Smooth muscle cell (in vitro differentiated cells): ENCODE measurements around the gene MACROD2. TPM values are rescaled to one million over a fixed set of nuclear protein-coding genes. Genes with fewer than 3 reads are reported as not detected.

Experiments
- DNase-seq: peaks from one replicate; lab custom pipeline; 2025; ENCODE audit not compliant: unreplicated experiment; lab: John Stamatoyannopoulos, UW
- H2AFZ ChIP-seq: fragments of 200-600 bp; sonication (generic); 2 replicates; pipeline ENCODE4 v1.6.0; 2016; ENCODE audit warnings: antibody characterized with exemption, low read depth, mild to moderate bottlenecking
- H3F3A ChIP-seq: fragments of 200-600 bp; sonication (generic); 2 replicates; pipeline ENCODE4 v1.6.0; 2017; ENCODE audit warnings: antibody characterized with exemption, low read depth
- H3K27ac ChIP-seq: fragments of 200-600 bp; sonication (generic); 2 replicates; pipeline ENCODE4 v1.5.1; 2016; ENCODE audit warnings: low read depth, mild to moderate bottlenecking
- H3K27me3 ChIP-seq: fragments of 200-600 bp; sonication (generic); 2 replicates; pipeline ENCODE4 v1.6.1; 2016; ENCODE audit warnings: low read depth, mild to moderate bottlenecking
- H3K36me3 ChIP-seq: fragments of 200-600 bp; sonication (generic); 2 replicates; pipeline ENCODE4 v1.5.1; 2016; ENCODE audit warnings: low read depth
- H3K4me1 ChIP-seq: fragments of 200-600 bp; sonication (generic); 2 replicates; pipeline ENCODE4 v1.5.1; 2016; ENCODE audit warnings: low read depth
- H3K4me2 ChIP-seq: fragments of 200-600 bp; sonication (generic); 2 replicates; pipeline ENCODE4 v1.6.0; 2016; ENCODE audit warnings: mild to moderate bottlenecking
- H3K4me3 ChIP-seq: fragments of 200-600 bp; sonication (generic); 2 replicates; pipeline ENCODE4 v1.5.1; 2016; ENCODE audit warnings: mild to moderate bottlenecking
- H3K79me2 ChIP-seq: fragments of 200-600 bp; sonication (generic); 2 replicates; pipeline ENCODE4 v1.6.0; 2016; ENCODE audit warnings: low read depth, mild to moderate bottlenecking
- H3K9ac ChIP-seq: fragments of 200-600 bp; sonication (generic); 2 replicates; pipeline ENCODE4 v1.6.0; 2016; ENCODE audit warnings: low read depth
- H3K9me3 ChIP-seq: fragments of 200-600 bp; sonication (generic); replicated peaks from 2 replicates; pipeline ENCODE4 v1.5.1; 2016; ENCODE audit warnings: low read depth
- H4K20me1 ChIP-seq: fragments of 200-600 bp; sonication (generic); 2 replicates; pipeline ENCODE4 v1.6.0; 2016; ENCODE audit warnings: low read depth
- CTCF ChIP-seq: fragments of 200-600 bp; sonication (generic); IDR thresholded peaks from 2 replicates; pipeline ENCODE4 v1.5.1; 2017; ENCODE audit warnings: borderline replicate concordance, mild to moderate bottlenecking, antibody characterized with exemption; ENCODE audit not compliant: insufficient read depth, poor library complexity, severe bottlenecking
- WGBS: methylation state at CpG from one replicate; pipeline ENCODE4 v1.1.7; 2016; ENCODE audit warnings: low lambda C conversion rate; 5-methylcytosine and 5-hydroxymethylcytosine counted together
- polyA plus RNA-seq: library from polyadenylated mRNA; unstranded; fragments of >200 nt; fragmentation: Nextera tagmentation; extraction: Ambion mirVana; gene quantifications from 2 replicates; pipeline ENCODE4 v1.2.1, GENCODE V29; 2016
- total RNA-seq: library from RNA; depleted of rRNA; stranded (reverse); fragments of >200 nt; gene quantifications from 2 replicates; pipeline ENCODE4 v1.2.3, GENCODE V29; 2014

Gene MACROD2
- total and polyA plus RNA-seq, 2 experiments from 2014 or later = 0.04 to 0.32 TPM

DNA sequence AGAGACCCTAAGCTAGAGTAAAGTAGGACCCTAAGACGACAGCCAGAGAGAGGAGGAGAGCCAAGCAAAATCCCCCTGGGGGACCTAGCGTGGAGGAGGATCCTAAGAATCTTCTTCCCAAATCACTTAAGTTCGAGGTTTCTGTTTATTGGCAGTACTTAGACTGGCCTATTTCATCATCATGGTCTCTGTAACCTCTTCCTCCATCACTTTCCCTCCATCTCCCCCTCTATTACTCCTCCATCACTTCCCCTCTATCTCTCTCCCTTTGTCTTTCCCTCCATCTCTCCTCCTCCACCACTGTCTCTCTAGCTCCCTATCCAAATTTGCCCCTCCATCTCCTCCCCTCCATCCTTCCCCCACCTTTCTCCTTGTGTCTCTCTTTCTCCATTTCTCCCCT lies 1175.7 kb downstream of the MACROD2 start:
- no peaks in the 10 kb centered on the region for H3K27me3 ChIP-seq

DNA sequence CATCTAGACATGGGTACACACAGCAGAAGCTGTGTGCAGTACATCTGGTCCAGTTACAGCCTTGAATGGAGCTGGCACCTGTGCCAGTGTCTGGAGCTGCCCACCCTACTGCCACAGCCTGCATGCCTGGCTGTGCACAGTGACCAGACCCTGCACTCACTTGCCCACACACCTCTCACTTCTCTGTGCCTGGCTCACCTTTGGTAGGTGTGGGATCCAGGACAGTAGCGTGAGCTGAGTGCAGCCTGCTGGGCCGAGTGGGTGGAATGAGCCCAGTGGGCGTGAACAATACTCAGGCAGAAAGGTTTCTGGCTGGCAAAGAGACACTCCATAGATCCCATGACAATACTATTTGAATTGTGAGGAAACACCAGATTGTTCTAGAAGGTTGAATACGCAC lies 1181.6 kb downstream of the MACROD2 start:
- WGBS = 97% methylated on average over 4 of the region's 4 CpGs
- H3K4me3 ChIP-seq = no peak overlapping the region

More for the DNA sequence above, 1175.7 kb downstream of the MACROD2 start:
- Histone ChIP-seq H3K9me3 (no peaks in the 10 kb centered on the region), H3K27ac (no peak overlapping the region), H3K36me3 (no peaks in the 10 kb centered on the region), H3K4me2 (no peak overlapping the region), H3F3A (no peaks in the 10 kb centered on the region), H3K9ac (no peak overlapping the region), H3K4me1 (no peaks in the 10 kb centered on the region), H3K79me2 (no peaks in the 10 kb centered on the region), H2AFZ (no peak overlapping the region), H4K20me1 (no peaks in the 10 kb centered on the region), H3K4me3 (no peak overlapping the region)
- 100% methylated on average over 3 of the region's 3 CpGs for WGBS
- no peak for TF ChIP-seq CTCF
- DNase-seq = no peak

GRCh38 chr20:15178581-15178980 lies 1183.3 kb downstream of the MACROD2 start:
- TF ChIP-seq CTCF = no peak
- Histone ChIP-seq H3K36me3 (no peaks in the 10 kb centered on the region), H3K4me1 (no peaks in the 10 kb centered on the region), H3K9ac (no peak overlapping the region), H3F3A (no peaks in the 10 kb centered on the region), H3K79me2 (no peaks in the 10 kb centered on the region), H3K27me3 (no peaks in the 10 kb centered on the region), H3K9me3 (no peaks in the 10 kb centered on the region), H3K4me2 (no peak overlapping the region), H3K27ac (no peak overlapping the region), H2AFZ (no peak overlapping the region), H4K20me1 (no peaks in the 10 kb centered on the region), H3K4me3 (no peak overlapping the region)
- no peak for DNase-seq

More for the DNA sequence above, 1181.6 kb downstream of the MACROD2 start:
- no peaks in the 10 kb centered on the region for H3K27me3 ChIP-seq
- no peaks in the 10 kb centered on the region for H3K4me1 ChIP-seq
- no peaks in the 10 kb centered on the region for H3K9me3 ChIP-seq
- H3F3A ChIP-seq = no peaks in the 10 kb centered on the region
- H3K4me2 ChIP-seq = no peak overlapping the region
- no peaks in the 10 kb centered on the region for H3K79me2 ChIP-seq
- no peaks in the 10 kb centered on the region for H4K20me1 ChIP-seq
- TF ChIP-seq CTCF = no peak
- no peak overlapping the region for H3K27ac ChIP-seq
- no peak overlapping the region for H3K9ac ChIP-seq
- no peak for DNase-seq
- no peak overlapping the region for H2AFZ ChIP-seq
- H3K36me3 ChIP-seq = no peaks in the 10 kb centered on the region

GRCh38 chr20:15179381-15179780 lies 1184.1 kb downstream of the MACROD2 start:
- no peak for TF ChIP-seq CTCF
- Histone ChIP-seq H3K27ac (no peak overlapping the region), H3K9ac (no peak overlapping the region), H3K4me3 (no peak overlapping the region), H2AFZ (no peak overlapping the region), H3K4me1 (no peaks in the 10 kb centered on the region), H3F3A (no peaks in the 10 kb centered on the region), H3K27me3 (no peaks in the 10 kb centered on the region), H3K4me2 (no peak overlapping the region), H3K79me2 (no peaks in the 10 kb centered on the region), H4K20me1 (no peaks in the 10 kb centered on the region), H3K9me3 (no peaks in the 10 kb centered on the region), H3K36me3 (no peaks in the 10 kb centered on the region)
- 96% methylated on average over 2 of the region's 2 CpGs for WGBS
- no peak for DNase-seq
